ENCODE results near the gene ADO. TPM values are rescaled to one million over a fixed set of nuclear protein-coding genes. Genes with fewer than 3 reads are reported as not detected.

Gene ADO
- total and polyA plus RNA-seq, 2 of the 13 experiments (the other 11 are each of a cell fraction or from before 2014, with no cell fraction given), result 8.9 to 15.9 TPM

GRCh38 chr10:62817121-62817765 is 12.7 kb downstream of the ADO start (continued):
- TF ChIP-seq ZNF646 (CRISPR knock-in tag; IDR thresholded peaks at IDR 0.05), result peak; percentile 63; the same call in 1 of the 2 replicates
- TF ChIP-seq ZSCAN31 (CRISPR knock-in tag; IDR thresholded peaks at IDR 0.05; ENCODE audit: low read depth), result 0 out of 2 replicates have a peak, but pooled peaks have one; percentile 3
- TF ChIP-seq PHF21A (CRISPR knock-in tag; IDR thresholded peaks at IDR 0.05), result 0 out of 2 replicates have a peak, but pooled peaks have one; percentile 3
- TF ChIP-seq SALL1 (CRISPR knock-in tag; IDR thresholded peaks at IDR 0.05), result peak; percentile 32; the same call in 1 of the 2 replicates
- 0 out of 2 replicates have a peak, but pooled peaks have one; percentile 15 for TF ChIP-seq PCBP1 (IDR thresholded peaks at IDR 0.05; ENCODE audit: borderline replicate concordance, low read depth, low read length)
- TF ChIP-seq, protein P1, sequence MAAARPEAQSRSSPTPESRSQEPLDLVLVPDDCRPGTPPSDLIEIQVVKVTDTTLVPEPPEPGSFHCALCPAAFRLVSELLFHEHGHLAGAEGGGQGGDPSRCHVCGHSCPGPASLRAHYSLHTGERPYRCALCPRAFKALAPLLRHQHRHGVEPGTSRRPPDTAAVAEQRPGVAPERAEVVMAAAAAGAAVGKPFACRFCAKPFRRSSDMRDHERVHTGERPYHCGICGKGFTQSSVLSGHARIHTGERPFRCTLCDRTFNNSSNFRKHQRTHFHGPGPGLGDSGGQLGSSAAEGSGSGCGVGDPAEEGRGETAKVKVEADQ (CRISPR knock-in tag; IDR thresholded peaks at IDR 0.05; ENCODE audit: borderline replicate concordance), result no peak
- TF ChIP-seq TP53 (CRISPR knock-in tag; conservative IDR thresholded peaks at IDR 0.05), result no peak
- no peak for TF ChIP-seq HOXA3 (CRISPR knock-in tag; IDR thresholded peaks at IDR 0.05)
- TF ChIP-seq, protein P2, sequence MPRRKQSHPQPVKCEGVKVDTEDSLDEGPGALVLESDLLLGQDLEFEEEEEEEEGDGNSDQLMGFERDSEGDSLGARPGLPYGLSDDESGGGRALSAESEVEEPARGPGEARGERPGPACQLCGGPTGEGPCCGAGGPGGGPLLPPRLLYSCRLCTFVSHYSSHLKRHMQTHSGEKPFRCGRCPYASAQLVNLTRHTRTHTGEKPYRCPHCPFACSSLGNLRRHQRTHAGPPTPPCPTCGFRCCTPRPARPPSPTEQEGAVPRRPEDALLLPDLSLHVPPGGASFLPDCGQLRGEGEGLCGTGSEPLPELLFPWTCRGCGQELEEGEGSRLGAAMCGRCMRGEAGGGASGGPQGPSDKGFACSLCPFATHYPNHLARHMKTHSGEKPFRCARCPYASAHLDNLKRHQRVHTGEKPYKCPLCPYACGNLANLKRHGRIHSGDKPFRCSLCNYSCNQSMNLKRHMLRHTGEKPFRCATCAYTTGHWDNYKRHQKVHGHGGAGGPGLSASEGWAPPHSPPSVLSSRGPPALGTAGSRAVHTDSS (CRISPR knock-in tag; conservative IDR thresholded peaks at IDR 0.05), result no peak
- no peak for TF ChIP-seq MAFG (CRISPR knock-in tag; IDR thresholded peaks at IDR 0.05)
- no peak for TF ChIP-seq ZNF24 (IDR thresholded peaks at IDR 0.05)
- TF ChIP-seq, protein P3, sequence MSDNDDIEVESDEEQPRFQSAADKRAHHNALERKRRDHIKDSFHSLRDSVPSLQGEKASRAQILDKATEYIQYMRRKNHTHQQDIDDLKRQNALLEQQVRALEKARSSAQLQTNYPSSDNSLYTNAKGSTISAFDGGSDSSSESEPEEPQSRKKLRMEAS (IDR thresholded peaks at IDR 0.05), result no peak
- TF ChIP-seq ZNF782 (CRISPR knock-in tag; IDR thresholded peaks at IDR 0.05; ENCODE audit: borderline replicate concordance), result 0 out of 2 replicates have a peak, but pooled peaks have one; percentile 13
- peak; percentile 35; the same call in 1 of the 2 replicates for TF ChIP-seq TFAP4 (IDR thresholded peaks at IDR 0.05; ENCODE audit: borderline replicate concordance, low read depth)
- TF ChIP-seq FOXA1 (IDR thresholded peaks at IDR 0.05), result no peak
- 0 out of 2 replicates have a peak, but pooled peaks have one; percentile 27 for TF ChIP-seq FOXA1 (CRISPR knock-in tag; IDR thresholded peaks at IDR 0.05)
- 0 out of 2 replicates have a peak, but pooled peaks have one; percentile 21 for TF ChIP-seq ZNF138 (CRISPR knock-in tag; IDR thresholded peaks at IDR 0.05; ENCODE audit: low read depth)
